Measurements from ENCODE around the gene ACAA1. TPM values are rescaled to one million over a fixed set of nuclear protein-coding genes. Genes with fewer than 3 reads are reported as not detected.

The ACAA1 gene
- total RNA-seq, 1 experiment from 2014 or later, result 49.0 TPM

DNA sequence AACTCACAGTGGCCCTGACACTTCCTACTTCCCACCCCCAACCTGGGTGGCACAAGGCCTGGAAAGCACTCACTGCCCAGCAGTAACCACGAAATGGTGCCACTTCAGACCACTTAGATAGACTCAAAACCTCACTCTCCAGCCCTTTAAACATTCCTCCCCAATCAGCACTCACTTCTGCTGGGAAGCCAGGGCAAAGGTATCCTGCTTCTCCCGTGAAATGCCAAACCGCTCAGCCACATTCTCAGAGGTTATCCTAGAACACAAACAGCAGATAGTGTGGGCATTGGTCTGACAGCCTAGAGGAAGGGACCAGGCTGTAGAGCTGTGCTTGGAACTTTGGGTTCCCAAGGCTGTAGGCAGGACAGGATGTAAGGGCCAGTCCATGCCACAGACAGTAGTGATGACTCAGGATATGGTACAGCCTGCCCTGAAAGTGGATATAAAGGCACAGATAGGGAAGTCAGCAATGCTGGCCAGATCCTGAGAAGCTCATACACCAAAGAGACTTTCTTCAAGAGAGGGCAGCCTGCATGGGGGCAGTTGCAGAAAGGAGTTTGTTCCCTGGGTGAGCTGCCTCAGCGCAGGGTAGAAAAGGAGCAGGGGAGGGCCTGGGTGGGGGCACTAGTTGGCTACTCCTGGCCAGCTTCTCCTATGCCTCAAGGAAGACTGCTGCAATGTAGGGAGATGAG lies 9.2 kb downstream of the ACAA1 start:
- TF ChIP-seq EZH2phosphoT487 (IDR thresholded peaks at IDR 0.05; ENCODE audit: borderline replicate concordance) (no peak), ZFX (IDR thresholded peaks at IDR 0.05) (no peak), SIN3A (IDR thresholded peaks at IDR 0.05; ENCODE audit: low read depth) (no peak), YY1 (IDR thresholded peaks at IDR 0.05; ENCODE audit: extremely low read depth, insufficient replicate concordance, low read depth, low read length) (no peak), CTCF (IDR thresholded peaks at IDR 0.05 in 2 of 3, conservative IDR thresholded peaks at IDR 0.05 in 1 of 3; ENCODE audit: borderline replicate concordance in 1 of 3, insufficient read depth in 1 of 3, low read depth in 2 of 3, low read length in 2 of 3) (no peak)
- H3K4me2 ChIP-seq (ENCODE audit: low read length), result no peak overlapping the region
- no peak for DNase-seq (ENCODE audit: low read depth, low spot score)
- H3K36me3 ChIP-seq (ENCODE audit: control insufficient read depth in 1 of 2, insufficient read depth in 2 of 2, low read length in 2 of 2), result peaks cover 29 to 44% of the 10 kb centered on the region in 2 experiments; a peak in 3 of 4 replicates
- CTCF ChIA-PET, result no interaction called here
- RAD21 ChIA-PET (ENCODE audit: low non-redundant PET in 1 of 2, low total read pairs in 2 of 2, uncharacterized antibody in 2 of 2, unreplicated experiment in 2 of 2), result no interaction called here
- POLR2A ChIA-PET, result interaction anchor here (1.9 kb wide), 1 partner anchor 9 kb away, joined by 5 read pairs; the partner anchor contains the start of gene ACAA1
- no peak overlapping the region for H2AFZ ChIP-seq (ENCODE audit: low read depth, low read length, poor library complexity, severe bottlenecking)
- no peaks in the 10 kb centered on the region for H3K9me3 ChIP-seq (ENCODE audit: control insufficient read depth in 1 of 2, insufficient read depth in 1 of 2, low read depth in 1 of 2, low read length in 2 of 2)
- H3K4me3 ChIP-seq (replicated peaks in 1 of 2; ENCODE audit: low read depth in 1 of 2, low read length in 2 of 2), result no peak overlapping the region
- ATAC-seq, result no peak
- H4K20me1 ChIP-seq (ENCODE audit: insufficient read depth), result no peaks in the 10 kb centered on the region
- peaks cover 5 to 6% of the 10 kb centered on the region in 2 experiments for H3K4me1 ChIP-seq (ENCODE audit: control insufficient read depth in 1 of 2, insufficient read depth in 2 of 2, low read length in 2 of 2)
- H3K9ac ChIP-seq (ENCODE audit: low read length), result no peak overlapping the region
- H3K79me2 ChIP-seq (ENCODE audit: insufficient read depth, low read length), result no peaks in the 10 kb centered on the region
- H3K9me2 ChIP-seq (ENCODE audit: insufficient read depth), result no peaks in the 10 kb centered on the region
- H3K27me3 ChIP-seq (ENCODE audit: insufficient read depth, low read length), result no peaks in the 10 kb centered on the region
- no peak overlapping the region for H3K27ac ChIP-seq (ENCODE audit: low read depth, low read length)
- intact Hi-C loops (cut with micrococcal nuclease), result no loop called here
- BruUV-seq (replicated peaks), result no TSS peak
